HEK293T (cell line): ENCODE data around the gene IFIT3.

Experiments used
- ARNT ChIP-seq: fragments of 450-650 bp; IDR thresholded peaks from 2 replicates; pipeline ENCODE4 v1.6.1; 2017; ENCODE audit warnings: mild to moderate bottlenecking
- FOXA1 ChIP-seq: fragments of 450-650 bp; IDR thresholded peaks from 2 replicates; pipeline ENCODE4 v1.6.1; 2016; ENCODE audit warnings: mild to moderate bottlenecking
- PKNOX1 ChIP-seq: fragments of 450-650 bp; IDR thresholded peaks from 2 replicates; pipeline ENCODE4 v1.6.1; 2016
- SUZ12 ChIP-seq: fragments of 450-650 bp; IDR thresholded peaks from 2 replicates; pipeline ENCODE4 v1.6.1; 2016; ENCODE audit warnings: mild to moderate bottlenecking

- TF ChIP-seq FOXA1 (no peak), PKNOX1 (no peak), SUZ12 (no peak), ARNT (no peak)
Observed at GRCh38 chr10:89337484-89337883, 9.7 kb downstream of the IFIT3 start.
